ENCODE measurements around the gene CUL1.

DNA sequence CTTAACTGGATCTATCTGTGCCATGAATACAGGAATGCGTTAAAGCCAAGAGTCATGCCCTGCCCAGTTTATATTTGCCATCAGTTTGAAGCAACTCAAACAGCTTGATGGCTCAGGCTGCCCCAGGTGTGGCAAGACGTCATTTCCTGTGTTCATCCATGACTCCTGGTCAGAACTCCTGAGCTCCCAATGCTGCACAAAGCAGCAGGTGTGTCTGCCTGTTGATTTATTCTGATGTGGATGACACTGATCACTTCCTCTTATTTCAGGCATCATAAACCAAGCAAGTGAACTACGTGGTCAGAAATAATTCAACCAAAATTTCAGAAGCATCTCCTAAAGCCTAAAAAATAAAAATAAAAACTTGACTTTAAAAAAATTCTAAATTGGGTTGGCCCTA is 116.9 kb downstream of the CUL1 start:
- TF ChIP-seq CTCF (IDR thresholded peaks at IDR 0.05; ENCODE audit: borderline replicate concordance, extremely low read depth, low read length, poor library complexity, severe bottlenecking) = no peak
- TF ChIP-seq EZH2 (IDR thresholded peaks at IDR 0.05; ENCODE audit: borderline replicate concordance, low read depth, low read length, severe bottlenecking) = no peak

Measured in DND-41 (cell line).